Sigmoid colon (tissue), 7 donors: ENCODE results near the gene EMX2. TPM values are rescaled to one million over a fixed set of nuclear protein-coding genes. Genes with fewer than 3 reads are reported as not detected.

Experiments
- DNase-seq: peaks from one replicate; pipeline ENCODE4 v3.0.0-alpha.2; 2019
- H3K27ac ChIP-seq, 4 donors: fragments of 200-600 bp; sonication (generic); one replicate each; pipeline ENCODE4 v1.5.1; 2016 to 2019; ENCODE audit warnings: mild to moderate bottlenecking in 1 of 4
- H3K27me3 ChIP-seq, 3 donors: fragments of 200-600 bp; sonication (generic); one replicate each; pipeline ENCODE4 v1.5.1; 2019; ENCODE audit warnings: mild to moderate bottlenecking in 1 of 3
- H3K36me3 ChIP-seq, 4 donors: fragments of 200-600 bp; sonication (generic); one replicate each; pipeline ENCODE4 v1.5.1; 2016 to 2019
- H3K4me1 ChIP-seq, 4 donors: fragments of 200-600 bp; sonication (generic); one replicate each; pipeline ENCODE4 v1.5.1; 2017 to 2019
- H3K4me3 ChIP-seq, 4 donors: fragments of 200-600 bp; sonication (generic); one replicate each; pipeline ENCODE4 v1.5.1; 2017 to 2019; ENCODE audit warnings: mild to moderate bottlenecking in 2 of 4, moderate library complexity in 1 of 4
- H3K9me3 ChIP-seq, 4 donors: fragments of 200-600 bp in 3 of 4; sonication (generic) in 3 of 4; one replicate each; pipeline versions ENCODE4 v1.5.1 to v1.6.1; 2013 to 2019
- CTCF ChIP-seq, 4 experiments: fragments of 450-650 bp in 3 of 4; fragments of 200-600 bp in 1 of 4; IDR thresholded peaks; one replicate each; pipeline ENCODE4 v1.5.1; 2016 to 2019; ENCODE audit warnings: antibody characterized with exemption in 4 of 4, mild to moderate bottlenecking in 3 of 4, moderate library complexity in 2 of 4
- EP300 ChIP-seq, 4 donors: sonication (generic); formaldehyde crosslinking; IDR thresholded peaks; one replicate each; pipeline ENCODE4 v1.6.1; 2017; ENCODE audit warnings: antibody characterized with exemption in 4 of 4
- POLR2A ChIP-seq, 2 donors: fragments of 450-650 bp; IDR thresholded peaks; one replicate each; pipeline ENCODE4 v1.6.1; 2016; ENCODE audit warnings: antibody characterized with exemption in 2 of 2, mild to moderate bottlenecking in 2 of 2, moderate library complexity in 2 of 2
- POLR2AphosphoS5 ChIP-seq, 4 donors: sonication (generic); formaldehyde crosslinking; IDR thresholded peaks; one replicate each; pipeline ENCODE4 v1.6.1; 2017; ENCODE audit warnings: antibody characterized with exemption in 4 of 4
- WGBS, 2 donors: extraction: QIAGEN DNeasy Blood & Tissue Kit; methylation state at CpG; one replicate each; pipeline ENCODE4 v1.1.7; 2013; 5-methylcytosine and 5-hydroxymethylcytosine counted together
- intact Hi-C: fragments of 100-400 bp; cut with DNase I; formaldehyde crosslinking; loops from one replicate; pipeline ENCODE4 v1.15.1; 2023
- polyA plus RNA-seq, 3 donors: library from polyadenylated mRNA; stranded (reverse); fragments of 200-250 nt; gene quantifications; one replicate each; pipeline ENCODE4 v1.2.3, GENCODE V29; 2013
- total RNA-seq, 4 donors: library from RNA; depleted of rRNA; stranded (reverse); fragments of >200 nt; gene quantifications; one replicate each; pipeline ENCODE4 v1.1.0, GENCODE V29; 2016
- donor health status: healthy with polysubstance abuse.
- donor health status: Bipolar disorder and iron deficiency.
- donor health status: healthy.

EMX2 gene
- total and polyA plus RNA-seq, 7 donors, result 0.36 TPM; not detected in 6

- intact Hi-C loops, result no loop called here
- H3K4me3 ChIP-seq, result no peak overlapping the region
- H3K27me3 ChIP-seq, result peaks cover 77 to 100% (median 99%) of the 10 kb centered on the region in 3 donors
Measured at GRCh38 chr10:117547716-117548668, 5.4 kb downstream of the EMX2 start.

DNA sequence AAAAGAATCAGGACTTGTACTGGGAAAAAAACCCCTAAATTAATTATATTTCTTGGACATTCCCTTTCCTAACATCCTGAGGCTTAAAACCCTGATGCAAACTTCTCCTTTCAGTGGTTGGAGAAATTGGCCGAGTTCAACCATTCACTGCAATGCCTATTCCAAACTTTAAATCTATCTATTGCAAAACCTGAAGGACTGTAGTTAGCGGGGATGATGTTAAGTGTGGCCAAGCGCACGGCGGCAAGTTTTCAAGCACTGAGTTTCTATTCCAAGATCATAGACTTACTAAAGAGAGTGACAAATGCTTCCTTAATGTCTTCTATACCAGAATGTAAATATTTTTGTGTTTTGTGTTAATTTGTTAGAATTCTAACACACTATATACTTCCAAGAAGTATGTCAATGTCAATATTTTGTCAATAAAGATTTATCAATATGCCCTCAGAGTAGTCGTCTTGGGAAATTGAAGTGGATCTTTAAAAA lies 6.6 kb downstream of the EMX2 start:
- no peak for TF ChIP-seq CTCF (IDR thresholded peaks at IDR 0.05)
- no peak for TF ChIP-seq POLR2AphosphoS5 (IDR thresholded peaks at IDR 0.05)
- TF ChIP-seq EP300 (IDR thresholded peaks at IDR 0.05), result no peak
- no peak for TF ChIP-seq POLR2A (IDR thresholded peaks at IDR 0.05)
- Histone ChIP-seq H3K9me3 (no peaks in the 10 kb centered on the region), H3K4me1 (peaks cover 0 to 41% (median 34%) of the 10 kb centered on the region in 4 donors), H3K4me3 (no peak overlapping the region), H3K27ac (no peak overlapping the region), H3K27me3 (peaks cover 77 to 100% (median 99%) of the 10 kb centered on the region in 3 donors), H3K36me3 (no peaks in the 10 kb centered on the region)
- DNase-seq, result no peak
- intact Hi-C loops, result no loop called here
- 17 to 28% methylated on average over 6 of the region's 6 CpGs for WGBS, 2 donors

More at GRCh38 chr10:117547716-117548668, 5.4 kb downstream of the EMX2 start:
- no peak overlapping the region for H3K27ac ChIP-seq
- 7 to 13% methylated on average over 32 of the region's 32 CpGs for WGBS, 2 donors
- no peaks in the 10 kb centered on the region for H3K36me3 ChIP-seq
- no peak for TF ChIP-seq POLR2A (IDR thresholded peaks at IDR 0.05)
- TF ChIP-seq CTCF (IDR thresholded peaks at IDR 0.05), result no peak
- TF ChIP-seq EP300 (IDR thresholded peaks at IDR 0.05), result no peak
- TF ChIP-seq POLR2AphosphoS5 (IDR thresholded peaks at IDR 0.05), result no peak
- DNase-seq, result no peak
- H3K9me3 ChIP-seq, result no peaks in the 10 kb centered on the region
- peaks cover 3 to 43% (median 37%) of the 10 kb centered on the region in 4 donors for H3K4me1 ChIP-seq

DNA sequence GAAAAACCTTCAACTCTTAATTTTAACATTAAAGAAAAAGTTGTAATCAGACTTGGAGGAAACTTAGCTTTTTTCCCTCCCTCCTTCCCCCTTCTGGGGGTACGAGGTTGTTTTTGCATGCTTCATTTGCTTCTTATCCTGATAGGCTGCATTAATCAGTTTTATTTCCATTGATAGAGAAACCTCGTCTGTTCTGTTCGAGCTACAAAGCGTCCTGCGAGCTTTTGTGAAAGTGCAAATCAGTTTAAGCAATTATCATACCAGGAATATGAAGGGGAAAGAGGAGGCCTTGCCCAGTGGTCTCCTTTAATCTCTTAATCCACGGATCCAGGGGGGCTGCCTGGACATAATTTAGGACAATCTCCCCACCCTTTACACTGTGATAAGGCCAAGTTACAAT lies 7.5 kb downstream of the EMX2 start:
- Histone ChIP-seq H3K27ac (no peak overlapping the region), H3K27me3 (peaks cover 71 to 100% (median 99%) of the 10 kb centered on the region in 3 donors), H3K36me3 (no peaks in the 10 kb centered on the region), H3K4me1 (peaks cover 0 to 32% (median 25%) of the 10 kb centered on the region in 4 donors), H3K4me3 (no peak overlapping the region), H3K9me3 (no peaks in the 10 kb centered on the region)
- no peak for TF ChIP-seq POLR2AphosphoS5 (IDR thresholded peaks at IDR 0.05)
- DNase-seq, result no peak
- intact Hi-C loops, result no loop called here
- 11 to 21% methylated on average over 6 of the region's 6 CpGs for WGBS, 2 donors

- WGBS, 2 donors, result 4 to 10% methylated on average over 22 of the region's 22 CpGs
- no peaks in the 10 kb centered on the region for H3K9me3 ChIP-seq
- no peak overlapping the region for H3K27ac ChIP-seq
- H3K27me3 ChIP-seq, result peaks cover 67 to 100% (median 99%) of the 10 kb centered on the region in 3 donors
- TF ChIP-seq CTCF (IDR thresholded peaks at IDR 0.05), result no peak
- TF ChIP-seq POLR2A (IDR thresholded peaks at IDR 0.05), result no peak
- no peak for TF ChIP-seq EP300 (IDR thresholded peaks at IDR 0.05)
- no peak for TF ChIP-seq POLR2AphosphoS5 (IDR thresholded peaks at IDR 0.05)
- no peaks in the 10 kb centered on the region for H3K36me3 ChIP-seq
- intact Hi-C loops, result no loop called here
- H3K4me1 ChIP-seq, result peaks cover 0 to 25% (median 18%) of the 10 kb centered on the region in 4 donors
- H3K4me3 ChIP-seq, result no peak overlapping the region
- DNase-seq, result no peak
Measured at GRCh38 chr10:117550599-117551329, 8.2 kb downstream of the EMX2 start.
